ENCODE data around the gene PPP2R1A.
A peak's percentile ranks its signal among the peaks of the same experiment; 100 is the strongest.

Gene PPP2R1A

GRCh38 chr19:52269338-52270261 is 79.7 kb downstream of the PPP2R1A start, which contains the start of gene ZNF766:
ZNF766 (plus strand) TSS chr19:52269587; CDS start chr19:52269614, 27 bp downstream.
- DNase-seq (ENCODE audit: insufficient read length) (peak; percentile 89), FAIRE-seq (peak; percentile 94)
- TF ChIP-seq POLR2A (IDR thresholded peaks at IDR 0.05; ENCODE audit: low read depth, low read length), result peak; percentile 92
- TF ChIP-seq POLR2AphosphoS5 (IDR thresholded peaks at IDR 0.05; ENCODE audit: low read depth, low read length), result peak; percentile 89
- TF ChIP-seq TAF1 (IDR thresholded peaks at IDR 0.05; ENCODE audit: borderline replicate concordance, low read depth, low read length), result peak; percentile 70; the same call in 1 of the 2 replicates

DNA sequence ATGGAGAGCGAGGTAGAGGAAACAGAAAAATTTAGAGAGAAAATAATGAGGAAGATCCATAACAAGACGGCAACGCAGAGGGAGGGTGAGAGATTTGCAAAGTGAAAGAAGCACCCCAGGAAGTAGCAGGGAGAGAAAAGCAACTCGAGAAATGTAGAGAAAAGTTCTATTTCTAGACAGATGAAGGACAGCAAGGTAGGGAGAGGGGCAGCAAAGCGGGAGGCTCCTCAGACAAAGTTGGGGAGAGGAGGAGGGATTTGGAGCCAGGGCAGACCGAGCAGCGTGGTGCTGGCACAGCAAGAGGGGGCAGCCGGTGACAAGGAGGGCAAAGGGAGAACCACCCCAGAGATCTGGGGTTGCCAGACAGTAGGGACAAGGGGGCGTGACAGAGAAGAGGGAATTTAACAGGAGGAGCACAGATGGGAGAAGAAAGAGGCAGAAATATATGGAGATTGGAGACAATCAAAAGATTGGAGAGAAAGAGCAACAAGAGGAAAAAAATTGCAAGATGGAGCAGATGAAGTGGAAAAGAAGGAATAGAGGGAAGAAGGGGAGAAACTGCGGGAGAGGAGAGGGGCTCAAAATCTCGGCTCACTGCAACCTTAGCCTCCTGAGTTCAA is 80.5 kb downstream of the PPP2R1A start:
- FAIRE-seq (peak; percentile 5), DNase-seq (ENCODE audit: insufficient read length) (peak; percentile 23)
- TF ChIP-seq TAF1 (IDR thresholded peaks at IDR 0.05; ENCODE audit: borderline replicate concordance, low read depth, low read length) (no peak), POLR2A (IDR thresholded peaks at IDR 0.05; ENCODE audit: low read depth, low read length) (no peak), POLR2AphosphoS5 (IDR thresholded peaks at IDR 0.05; ENCODE audit: low read depth, low read length) (no peak)

DNA sequence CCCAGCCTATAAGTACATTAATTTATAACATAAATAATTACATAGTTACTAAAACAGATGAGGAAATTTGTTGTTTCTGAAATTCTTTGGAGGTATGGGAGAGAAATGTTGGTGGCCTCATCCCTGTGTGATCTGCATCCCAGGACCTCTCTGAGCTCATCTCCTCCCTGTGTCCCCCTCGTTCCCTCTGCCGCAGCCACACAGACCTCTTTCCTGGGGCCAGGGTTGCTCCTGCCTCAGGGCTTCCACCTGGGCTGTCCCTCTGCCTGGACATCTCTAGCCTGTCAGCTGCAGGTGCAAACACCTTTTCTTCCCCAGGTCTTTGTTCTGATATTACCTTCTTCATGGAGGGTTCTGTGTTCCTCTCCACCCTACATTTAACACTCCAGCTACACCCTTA is 83.4 kb downstream of the PPP2R1A start:
- TF ChIP-seq POLR2AphosphoS5 (IDR thresholded peaks at IDR 0.05; ENCODE audit: low read depth, low read length), result no peak
- FAIRE-seq (no peak), DNase-seq (ENCODE audit: insufficient read length) (no peak)

GRCh38 chr19:52274191-52274590 is 84.3 kb downstream of the PPP2R1A start:
- FAIRE-seq (peak; percentile 48), DNase-seq (ENCODE audit: insufficient read length) (no peak)
- TF ChIP-seq POLR2A (IDR thresholded peaks at IDR 0.05; ENCODE audit: low read depth, low read length), result no peak
- no peak for TF ChIP-seq TAF1 (IDR thresholded peaks at IDR 0.05; ENCODE audit: borderline replicate concordance, low read depth, low read length)
- TF ChIP-seq POLR2AphosphoS5 (IDR thresholded peaks at IDR 0.05; ENCODE audit: low read depth, low read length), result no peak

- TF ChIP-seq POLR2A (IDR thresholded peaks at IDR 0.05; ENCODE audit: low read depth, low read length) (no peak), POLR2AphosphoS5 (IDR thresholded peaks at IDR 0.05; ENCODE audit: low read depth, low read length) (no peak), TAF1 (IDR thresholded peaks at IDR 0.05; ENCODE audit: borderline replicate concordance, low read depth, low read length) (no peak)
- FAIRE-seq (no peak), DNase-seq (ENCODE audit: insufficient read length) (no peak)
Measured at GRCh38 chr19:52275988-52276387, 86.1 kb downstream of the PPP2R1A start.

- TF ChIP-seq TAF1 (IDR thresholded peaks at IDR 0.05; ENCODE audit: borderline replicate concordance, low read depth, low read length), result no peak
- no peak for FAIRE-seq
- no peak for DNase-seq (ENCODE audit: insufficient read length)
Measured at GRCh38 chr19:52277471-52277870, 87.6 kb downstream of the PPP2R1A start.
